ENCODE data around the gene NTN3.
"Not testable (repeated sequence)": the region's sequence is repeated elsewhere in the genome, so short reads cannot be mapped to it uniquely, and the experiment has no call there.

NTN3 gene

DNA sequence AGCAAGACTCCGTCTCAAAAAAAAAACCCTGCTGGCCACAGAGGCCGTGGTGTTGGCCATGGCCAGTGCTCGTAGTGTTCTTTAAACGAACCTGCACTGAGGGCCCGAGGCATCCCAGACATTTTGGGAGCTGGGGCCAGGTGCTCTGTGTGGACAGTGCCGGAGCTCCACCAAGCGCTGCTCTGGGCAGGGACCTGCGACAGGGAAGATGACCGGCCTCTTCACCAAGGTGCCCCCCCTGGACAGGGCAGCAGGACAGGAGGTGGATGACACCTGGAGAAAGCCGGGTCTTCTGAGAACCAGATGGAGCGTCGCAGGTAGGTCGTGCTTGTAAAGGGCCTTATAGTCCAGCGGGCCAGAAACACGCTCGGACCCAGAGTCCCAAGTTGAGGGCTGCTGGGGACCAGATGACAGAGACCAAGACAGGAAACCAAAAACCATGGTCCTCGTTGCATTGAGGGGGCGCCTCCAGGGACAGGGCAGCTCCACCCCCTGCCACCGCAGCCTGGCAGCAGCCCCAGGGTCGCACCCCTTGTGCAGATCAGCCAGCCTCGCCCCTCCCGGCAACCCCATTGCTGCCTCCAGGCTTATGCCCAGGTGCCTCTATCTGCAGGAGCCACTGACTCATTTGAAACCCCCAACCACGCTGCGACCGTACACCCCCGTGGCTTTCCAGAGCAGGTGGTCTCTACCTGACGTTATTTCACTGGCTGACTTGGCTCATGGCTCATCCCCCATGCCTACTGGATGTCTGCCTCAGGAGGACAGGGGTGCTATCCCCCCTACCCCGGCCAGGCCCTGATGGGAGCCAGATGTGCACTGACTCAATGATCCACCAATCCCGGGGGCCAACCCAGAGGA is 4.2 kb upstream of the NTN3 start:
- no peak for DNase-seq

DNA sequence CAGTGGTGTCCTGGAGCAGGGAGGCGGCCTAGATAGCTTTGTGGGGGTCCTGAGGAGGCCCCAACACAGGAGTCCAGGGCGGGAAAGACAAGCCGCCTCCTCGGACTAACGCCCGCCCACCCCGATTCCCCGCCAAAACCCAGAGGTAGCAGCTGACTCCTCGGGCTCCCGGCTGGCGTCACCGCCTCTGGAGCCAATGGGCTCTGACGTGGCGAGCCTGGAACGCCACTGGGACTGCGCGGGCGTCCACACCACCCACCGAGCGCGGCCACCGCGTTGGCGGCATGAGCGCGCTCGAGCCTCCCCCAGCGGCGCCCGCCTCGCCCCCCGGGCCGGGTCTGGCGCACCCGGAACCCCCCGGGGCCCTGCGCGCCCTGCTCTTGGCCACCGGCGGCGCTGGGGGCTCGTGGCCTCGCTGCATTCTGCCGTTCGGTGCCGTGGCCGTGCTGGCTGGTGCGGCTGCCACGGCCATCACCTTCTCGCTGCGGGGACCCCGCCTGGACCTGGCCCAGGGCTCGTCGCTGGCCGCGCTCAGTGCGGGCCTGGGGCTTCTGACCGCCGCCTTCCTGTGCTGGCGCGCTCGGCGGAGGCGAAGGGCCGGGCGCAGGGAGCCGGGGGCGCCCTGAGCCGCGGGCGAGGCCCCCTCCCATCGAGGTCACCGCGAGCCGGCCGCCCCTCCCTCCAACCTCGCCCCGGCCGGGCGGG is 3.4 kb upstream of the NTN3 start:
- no peak for DNase-seq

DNA sequence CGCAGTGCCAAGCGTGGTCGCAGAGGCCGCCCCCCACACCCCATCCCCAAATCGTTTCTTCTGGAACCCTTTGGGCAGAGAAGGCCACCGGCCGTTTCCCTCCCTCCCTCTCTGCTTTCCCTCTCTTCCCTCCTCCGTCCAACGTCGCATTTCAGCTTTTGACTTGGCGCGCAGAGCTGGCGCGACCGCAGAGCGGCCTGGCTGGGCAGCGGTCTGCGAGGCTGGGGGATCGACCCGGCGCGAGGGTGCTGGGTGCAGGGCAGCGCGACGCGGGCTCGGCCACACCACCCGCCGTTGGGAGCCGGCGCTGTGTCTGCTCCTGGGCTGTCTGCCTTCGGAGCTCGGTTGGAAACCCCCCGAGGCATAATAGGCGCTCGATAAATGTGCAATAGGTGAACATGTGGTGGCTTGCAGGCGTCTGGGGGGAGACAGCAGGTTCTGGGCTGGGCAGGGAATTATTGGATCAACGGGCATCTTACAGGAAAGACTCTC is 2.8 kb upstream of the NTN3 start:
- DNase-seq = no peak

DNA sequence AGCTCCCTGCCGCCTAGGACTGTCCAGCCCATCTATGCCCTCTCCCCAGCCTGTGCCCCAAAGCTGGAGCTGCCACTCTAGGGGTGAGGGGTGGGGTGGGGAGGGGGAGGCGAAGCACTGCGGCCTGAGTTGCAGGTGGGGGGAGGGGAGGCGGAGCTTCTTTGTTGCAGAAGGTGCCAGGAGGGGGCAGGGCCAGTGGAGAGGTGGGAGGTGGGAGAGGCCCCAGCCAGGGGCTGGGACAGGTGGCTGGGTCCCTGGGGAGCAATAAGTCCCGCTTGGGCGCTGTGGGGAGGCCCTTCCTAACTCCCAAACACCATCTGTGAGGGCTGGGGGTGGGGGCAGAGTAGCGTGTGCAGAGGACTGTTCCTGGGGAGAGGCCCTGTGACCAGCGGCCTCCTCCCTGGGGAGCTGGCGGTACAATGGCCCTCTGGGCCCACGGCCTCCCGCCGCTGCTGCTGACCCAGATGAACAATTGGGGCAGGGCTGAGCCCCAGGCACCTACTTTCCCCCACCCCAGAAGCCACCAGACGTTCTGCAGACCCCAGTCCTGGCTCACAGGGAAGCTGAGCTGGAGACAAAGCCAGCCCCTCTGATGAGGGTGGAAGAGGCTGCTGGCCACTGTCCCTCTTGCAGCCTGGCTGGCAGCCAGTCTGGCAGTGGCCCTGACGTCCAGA is 2.2 kb upstream of the NTN3 start:
- no peak for DNase-seq

DNA sequence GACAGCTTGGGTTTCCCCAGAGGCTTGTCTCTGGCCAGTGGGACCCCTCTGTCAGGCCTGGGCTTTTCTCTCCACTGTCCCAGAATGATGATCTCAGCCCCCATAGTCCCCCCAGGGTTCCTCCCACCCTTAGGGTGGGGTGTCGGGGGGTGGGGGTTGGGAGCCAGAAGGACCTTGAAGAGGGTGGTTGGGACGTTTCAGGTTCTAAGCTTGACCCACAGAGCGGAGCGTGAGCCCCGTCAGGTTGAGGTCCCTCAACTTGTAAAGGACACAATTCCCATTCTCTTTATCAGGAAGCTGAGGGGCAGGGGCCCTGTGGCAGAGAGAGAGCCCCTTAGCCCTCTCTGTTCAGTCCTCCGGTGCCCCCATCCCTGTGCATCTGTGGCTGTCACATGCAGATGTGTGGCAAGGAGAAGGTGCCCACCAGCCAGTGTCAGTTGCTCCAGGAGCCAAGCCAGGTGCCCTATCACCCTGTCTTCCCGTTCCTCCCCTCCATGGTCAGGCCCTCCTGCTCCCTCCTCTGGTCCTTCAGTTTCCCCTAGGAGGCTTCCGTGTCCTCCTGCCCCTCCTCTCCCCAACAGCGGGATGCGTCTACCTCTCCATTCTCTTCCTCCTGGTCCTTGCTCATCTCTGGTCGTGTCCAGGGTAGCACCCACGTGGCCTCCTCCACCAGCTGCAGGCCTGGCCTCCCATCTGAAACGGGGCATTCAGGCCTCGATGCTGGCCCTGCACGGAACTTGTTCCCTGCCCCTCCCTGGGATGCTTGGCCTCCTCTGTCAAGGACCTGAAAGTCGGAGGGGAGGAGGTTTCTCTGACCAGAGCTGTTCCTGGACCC is 1.5 kb upstream of the NTN3 start:
- no peak for DNase-seq

DNA sequence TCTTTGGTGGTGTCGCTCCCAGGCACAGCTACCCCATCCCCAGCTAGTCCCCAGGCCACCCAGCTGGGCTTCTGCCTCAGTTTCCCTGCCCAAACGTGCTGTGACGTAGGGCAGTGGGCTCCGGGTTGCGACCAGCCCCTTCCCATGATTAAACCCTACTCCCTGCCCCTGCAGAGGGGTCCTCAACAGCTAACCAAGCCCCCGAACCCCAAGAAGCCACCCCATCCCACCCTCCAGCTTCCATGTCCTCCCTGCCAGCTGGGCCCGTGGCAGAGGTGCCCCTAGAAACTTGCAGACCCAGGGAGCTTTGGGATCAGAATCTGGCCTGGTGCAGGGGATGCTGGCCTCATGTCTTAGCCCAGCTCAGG is 879 bp upstream of the NTN3 start:
- no peak for DNase-seq

DNA sequence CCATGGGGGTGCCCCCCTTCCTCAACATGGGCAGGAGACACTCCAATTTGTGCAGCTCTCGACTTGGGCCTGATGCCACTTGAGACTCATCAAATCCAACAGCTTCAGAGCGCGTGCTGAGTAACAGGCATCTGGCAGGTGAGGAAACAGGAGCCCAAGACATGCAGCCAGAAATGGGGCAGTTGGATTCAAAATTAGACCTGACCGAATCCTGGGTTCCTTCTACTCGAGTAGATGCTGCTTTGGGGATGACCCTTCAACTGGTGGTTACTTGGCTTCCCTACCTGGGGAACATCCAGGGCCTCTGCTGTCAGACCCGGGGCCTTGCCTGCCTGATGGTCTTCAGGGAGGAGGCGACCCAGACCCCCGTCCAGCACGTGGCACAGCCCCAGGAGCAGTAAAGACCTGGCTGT is 488 bp upstream of the NTN3 start:
- DNase-seq = no peak

DNA sequence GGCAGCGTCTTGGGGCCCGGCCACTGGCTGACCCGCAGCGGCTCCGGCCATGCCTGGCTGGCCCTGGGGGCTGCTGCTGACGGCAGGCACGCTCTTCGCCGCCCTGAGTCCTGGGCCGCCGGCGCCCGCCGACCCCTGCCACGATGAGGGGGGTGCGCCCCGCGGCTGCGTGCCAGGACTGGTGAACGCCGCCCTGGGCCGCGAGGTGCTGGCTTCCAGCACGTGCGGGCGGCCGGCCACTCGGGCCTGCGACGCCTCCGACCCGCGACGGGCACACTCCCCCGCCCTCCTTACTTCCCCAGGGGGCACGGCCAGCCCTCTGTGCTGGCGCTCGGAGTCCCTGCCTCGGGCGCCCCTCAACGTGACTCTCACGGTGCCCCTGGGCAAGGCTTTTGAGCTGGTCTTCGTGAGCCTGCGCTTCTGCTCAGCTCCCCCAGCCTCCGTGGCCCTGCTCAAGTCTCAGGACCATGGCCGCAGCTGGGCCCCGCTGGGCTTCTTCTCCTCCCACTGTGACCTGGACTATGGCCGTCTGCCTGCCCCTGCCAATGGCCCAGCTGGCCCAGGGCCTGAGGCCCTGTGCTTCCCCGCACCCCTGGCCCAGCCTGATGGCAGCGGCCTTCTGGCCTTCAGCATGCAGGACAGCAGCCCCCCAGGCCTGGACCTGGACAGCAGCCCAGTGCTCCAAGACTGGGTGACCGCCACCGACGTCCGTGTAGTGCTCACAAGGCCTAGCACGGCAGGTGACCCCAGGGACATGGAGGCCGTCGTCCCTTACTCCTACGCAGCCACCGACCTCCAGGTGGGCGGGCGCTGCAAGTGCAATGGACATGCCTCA is 773 bp downstream of the NTN3 start:
- no peak for DNase-seq

DNA sequence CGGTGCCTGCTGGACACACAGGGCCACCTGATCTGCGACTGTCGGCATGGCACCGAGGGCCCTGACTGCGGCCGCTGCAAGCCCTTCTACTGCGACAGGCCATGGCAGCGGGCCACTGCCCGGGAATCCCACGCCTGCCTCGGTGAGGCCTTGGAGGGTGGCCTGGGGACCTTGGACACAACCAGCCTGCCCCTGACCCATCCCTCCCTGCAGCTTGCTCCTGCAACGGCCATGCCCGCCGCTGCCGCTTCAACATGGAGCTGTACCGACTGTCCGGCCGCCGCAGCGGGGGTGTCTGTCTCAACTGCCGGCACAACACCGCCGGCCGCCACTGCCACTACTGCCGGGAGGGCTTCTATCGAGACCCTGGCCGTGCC is 1.4 kb downstream of the NTN3 start:
- DNase-seq = no peak

DNA sequence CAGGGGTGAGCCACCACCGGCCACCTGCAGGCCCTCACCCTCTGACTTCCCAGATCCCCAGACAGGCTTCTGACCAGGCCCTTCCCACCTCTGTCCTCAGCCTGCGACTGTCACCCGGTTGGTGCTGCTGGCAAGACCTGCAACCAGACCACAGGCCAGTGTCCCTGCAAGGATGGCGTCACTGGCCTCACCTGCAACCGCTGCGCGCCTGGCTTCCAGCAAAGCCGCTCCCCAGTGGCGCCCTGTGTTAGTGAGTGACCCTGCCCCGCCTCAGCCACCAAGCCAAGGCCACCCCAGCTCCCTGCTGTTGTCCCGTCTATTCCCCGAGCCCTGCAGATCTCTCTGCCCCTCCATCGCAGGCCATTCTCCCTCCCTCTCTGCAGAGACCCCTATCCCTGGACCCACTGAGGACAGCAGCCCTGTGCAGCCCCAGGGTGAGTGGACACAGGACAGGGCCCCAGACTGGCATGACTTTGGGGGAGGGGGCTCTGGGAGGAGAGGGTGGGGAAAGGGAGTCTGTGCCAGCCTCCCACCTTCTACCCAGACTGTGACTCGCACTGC is 1.9 kb downstream of the NTN3 start:
- no peak for DNase-seq

DNA sequence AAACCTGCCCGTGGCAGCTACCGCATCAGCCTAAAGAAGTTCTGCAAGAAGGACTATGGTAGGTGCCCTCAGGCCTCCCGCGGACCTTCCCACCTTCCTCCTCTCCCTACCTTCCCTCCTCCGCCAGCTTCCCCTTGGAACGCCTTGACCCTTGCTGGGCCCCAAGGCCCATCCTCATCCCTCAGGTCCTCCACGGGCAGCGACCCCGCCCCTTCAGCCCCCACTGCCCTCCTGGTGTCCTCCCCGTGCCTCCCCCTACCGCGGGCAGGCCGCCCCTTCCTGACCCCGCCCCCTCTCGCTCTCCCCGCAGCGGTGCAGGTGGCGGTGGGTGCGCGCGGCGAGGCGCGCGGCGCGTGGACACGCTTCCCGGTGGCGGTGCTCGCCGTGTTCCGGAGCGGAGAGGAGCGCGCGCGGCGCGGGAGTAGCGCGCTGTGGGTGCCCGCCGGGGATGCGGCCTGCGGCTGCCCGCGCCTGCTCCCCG is 2.4 kb downstream of the NTN3 start:
- DNase-seq = no peak

DNA sequence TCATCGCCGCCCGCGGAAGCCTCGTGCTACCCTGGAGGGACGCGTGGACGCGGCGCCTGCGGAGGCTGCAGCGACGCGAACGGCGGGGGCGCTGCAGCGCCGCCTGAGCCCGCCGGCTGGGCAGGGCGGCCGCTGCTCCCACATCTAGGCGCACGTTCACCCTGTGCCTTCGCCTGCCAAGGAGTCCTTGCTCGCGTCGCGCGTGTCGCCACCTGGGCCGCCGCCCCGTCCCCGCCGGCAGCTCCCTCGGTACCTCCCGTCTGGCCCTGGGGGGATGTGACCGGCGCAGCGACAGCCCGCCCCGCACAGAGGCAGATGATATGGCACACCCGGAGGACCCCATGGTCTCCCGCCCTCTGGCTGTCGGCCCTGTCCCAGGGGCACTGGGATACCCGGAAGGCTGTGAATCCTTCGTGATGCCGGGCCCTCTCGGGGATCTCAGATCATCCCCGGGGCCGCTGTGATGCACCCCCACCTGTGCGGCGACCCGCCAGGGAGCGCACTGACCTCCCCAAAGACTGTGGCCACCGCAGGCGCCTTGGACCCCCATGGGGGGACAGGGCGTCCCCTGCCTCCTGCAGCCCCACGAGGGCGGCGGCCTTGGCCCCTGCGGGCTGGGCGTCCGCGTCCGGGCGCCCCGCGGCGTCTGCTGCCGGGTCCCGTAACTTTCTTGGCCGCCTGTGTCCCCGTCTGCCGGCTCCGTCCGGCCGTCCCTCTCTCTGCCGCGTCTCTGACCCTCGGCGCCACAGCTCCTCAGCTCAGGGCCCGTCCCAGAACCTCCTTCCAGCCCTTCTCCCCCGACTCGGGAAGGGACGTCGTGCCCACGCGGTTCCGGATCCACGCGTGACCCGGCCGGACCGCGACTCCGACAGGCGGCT is 3.1 kb downstream of the NTN3 start:
- DNase-seq = peak in 2 of 4 experiments; percentile 37 to 39

DNA sequence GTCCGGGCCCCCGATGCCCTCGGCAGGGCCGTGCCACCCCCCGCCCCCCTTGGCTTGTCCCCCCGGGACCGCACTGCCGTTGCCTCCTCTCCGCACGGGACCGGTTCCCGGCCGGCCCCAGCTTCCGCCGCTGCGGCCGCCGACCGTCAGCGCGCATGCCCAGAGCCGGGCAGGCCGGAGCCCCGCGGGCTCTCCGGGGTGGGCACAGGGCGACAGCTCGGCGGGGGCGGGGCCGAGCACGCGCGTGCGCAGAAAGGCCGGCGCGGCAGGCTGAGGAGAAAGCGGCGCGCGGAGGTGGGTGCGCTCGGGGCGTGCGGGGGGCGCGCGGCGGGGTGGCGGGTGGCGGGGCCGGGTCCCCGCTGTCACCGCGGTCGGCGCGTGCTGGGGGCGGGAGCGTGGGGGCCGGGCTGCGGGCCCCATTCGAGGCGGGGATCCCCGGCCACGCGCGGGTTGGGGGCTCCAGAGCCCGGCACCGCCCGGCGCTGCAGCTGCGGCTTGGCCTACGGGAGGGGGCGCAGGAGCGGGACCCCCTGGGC is 3.8 kb downstream of the NTN3 start, which contains the start of gene TBC1D24:
Gene TBC1D24, plus strand, starts transcription at position 251 of the 536 bp plus-strand sequence. CDS start 21,022 bp downstream, outside the sequence.
- DNase-seq = peak; percentile 54 to 77 (median 58)

DNA sequence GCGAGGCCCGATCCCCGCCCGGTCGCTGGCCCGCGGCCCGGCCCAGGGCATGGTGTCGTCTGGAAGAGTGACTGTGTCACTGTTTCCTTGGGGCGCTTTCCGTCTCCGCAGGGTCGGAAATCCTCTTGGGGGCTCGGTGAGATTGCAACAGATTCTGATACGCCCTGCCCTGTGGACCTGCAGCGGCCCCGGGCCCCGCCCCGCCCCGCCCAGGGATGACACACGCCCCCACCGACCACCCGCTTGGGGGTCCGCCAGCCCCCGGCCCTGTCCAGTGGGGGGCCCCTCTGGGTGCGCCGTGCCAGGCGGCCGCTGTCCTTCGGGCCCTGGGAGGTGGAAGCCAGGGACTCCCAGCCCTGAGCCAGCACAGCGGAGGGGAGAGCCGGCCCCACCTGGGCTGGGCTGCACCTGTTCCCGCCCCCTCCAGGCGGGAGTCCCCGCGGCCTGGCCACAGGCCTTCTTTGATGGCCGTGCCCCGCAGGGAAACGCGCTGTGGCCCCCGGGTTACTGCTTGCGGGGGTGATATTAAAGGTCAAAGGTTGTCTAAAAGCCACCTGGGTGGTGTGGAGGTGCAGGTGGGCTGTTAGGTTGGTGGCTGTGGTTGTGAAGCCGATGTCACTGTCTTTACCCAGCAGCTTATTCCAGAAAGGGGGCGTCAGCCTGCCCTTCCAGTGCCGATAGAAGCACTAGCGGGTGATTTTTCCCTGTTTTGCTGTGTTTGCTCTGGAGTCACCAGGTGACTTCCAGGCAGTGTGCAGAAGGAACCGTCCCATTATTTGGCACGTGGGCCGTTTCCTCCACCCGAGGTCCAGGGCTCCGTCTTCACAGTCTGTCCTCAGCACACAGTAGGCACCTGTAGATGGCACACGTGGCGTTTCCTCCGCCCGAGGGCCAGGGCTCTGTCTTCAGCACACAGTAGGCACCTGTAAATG is 4.6 kb downstream of the NTN3 start:
- DNase-seq = no peak

DNA sequence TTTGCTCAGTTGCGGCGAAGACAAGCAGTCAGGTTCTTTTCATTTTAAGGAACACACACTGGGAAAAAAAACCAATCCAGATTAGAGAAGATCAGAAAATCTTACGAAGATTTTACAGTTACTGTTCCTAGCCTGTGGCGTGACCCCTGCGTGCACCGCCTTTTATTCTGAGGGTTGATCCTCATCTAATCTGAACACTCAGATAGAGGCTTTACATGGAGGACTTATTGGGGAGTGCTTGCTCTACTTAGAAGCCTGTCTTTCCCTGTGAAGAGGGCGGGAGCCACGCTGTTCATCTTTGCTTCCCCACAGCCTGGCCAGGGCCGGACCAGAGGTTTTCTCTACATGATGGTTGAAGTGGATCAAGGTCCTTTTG is 5.2 kb downstream of the NTN3 start:
- no peak for DNase-seq

DNA sequence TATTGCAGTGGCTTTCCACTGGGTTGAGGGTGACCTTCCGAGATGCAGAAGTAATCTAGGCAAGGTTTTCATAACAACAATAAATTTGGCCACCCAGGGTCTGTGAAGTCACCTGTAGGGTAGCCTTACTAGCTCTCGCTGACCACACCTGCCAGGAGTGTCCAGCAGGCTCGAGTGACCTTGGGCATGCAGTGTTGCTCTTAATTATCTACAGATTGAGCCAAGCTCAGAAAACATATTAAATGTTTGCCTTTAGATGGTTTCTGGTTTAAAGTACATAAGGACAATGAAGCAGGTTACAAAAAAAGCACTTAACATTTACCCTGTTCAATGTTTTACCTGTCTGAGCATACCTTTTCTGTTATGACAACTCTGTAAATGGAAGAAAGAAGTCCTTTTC is 5.6 kb downstream of the NTN3 start:
- no peak for DNase-seq

DNA sequence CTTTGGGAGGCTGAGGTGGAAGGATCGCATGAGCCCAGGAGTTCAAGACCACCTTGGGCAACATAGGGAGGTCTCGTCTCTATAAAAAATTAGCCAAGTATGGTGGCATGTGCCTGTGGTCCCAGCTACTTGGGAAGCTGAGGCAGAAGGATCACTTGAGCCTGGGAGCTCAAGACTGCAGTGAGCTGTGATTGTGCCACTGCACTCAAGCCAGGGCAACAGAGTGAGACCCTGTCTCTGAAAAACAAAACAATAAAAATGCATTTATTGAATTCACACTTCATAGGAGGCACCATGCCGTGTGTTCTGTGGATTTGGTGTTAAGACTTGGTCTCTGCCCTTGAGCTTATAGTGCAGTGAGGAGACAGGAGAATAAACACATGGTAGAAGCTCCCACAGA is 6.2 kb downstream of the NTN3 start:
- no peak for DNase-seq

DNA sequence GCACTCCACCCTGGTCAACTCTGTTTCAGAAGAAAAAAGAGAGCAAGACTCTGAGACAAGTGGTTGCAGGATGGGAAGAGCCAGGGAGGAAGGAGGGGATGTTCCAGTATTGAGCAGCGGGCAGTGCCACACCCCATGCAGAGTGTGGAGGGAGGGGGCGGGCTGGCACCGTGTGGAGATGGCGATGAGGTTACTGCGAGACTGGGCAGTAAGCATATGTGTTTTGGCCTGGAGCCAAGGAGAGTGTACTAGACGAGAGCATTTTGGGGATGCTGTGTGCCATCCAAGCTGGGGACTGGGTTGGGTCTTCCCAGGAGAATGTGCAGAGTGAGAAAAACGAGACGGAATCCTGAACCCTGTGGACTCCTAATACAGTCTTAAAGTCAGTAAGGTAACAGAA is 7.2 kb downstream of the NTN3 start:
- DNase-seq = no peak

DNA sequence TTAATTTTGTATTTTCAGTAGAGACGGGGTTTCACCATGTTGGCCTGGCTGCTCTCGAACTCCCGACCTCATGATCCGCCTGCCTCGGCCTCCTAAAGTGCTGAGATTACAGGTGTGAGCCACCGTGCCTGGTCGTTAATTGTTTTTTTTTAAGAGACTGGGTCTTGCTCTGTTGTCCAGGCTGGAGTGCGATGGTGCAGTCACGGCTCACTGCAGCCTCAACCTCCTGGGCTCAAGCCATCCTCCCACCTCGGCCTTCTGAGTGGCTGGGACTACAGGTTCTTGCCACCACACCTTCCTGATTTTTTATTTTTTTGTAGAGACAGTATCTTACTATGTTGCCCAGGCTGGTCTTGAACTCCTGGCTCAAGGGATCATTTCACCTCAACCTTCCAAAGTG is 8.9 kb downstream of the NTN3 start:
- not testable (repeated sequence) for DNase-seq
